GM23338 (cell line): ENCODE data around the gene ARID4B. TPM values are rescaled to one million over a fixed set of nuclear protein-coding genes. Genes with fewer than 3 reads are reported as not detected.

Experiments used
- ATAC-seq: fragments of 200-7000 bp; cut with Tn5 transposase; 3 replicates; pipeline ENCODE4 v1.9.1; 2020
- DNase-seq: peaks from one replicate; pipeline ENCODE4 v3.0.0-alpha.2; 2015; ENCODE audit warnings: low spot score
- H2AFZ ChIP-seq: fragments of 200-600 bp; sonication (generic); 2 replicates; pipeline ENCODE4 v1.8.0; 2016; ENCODE audit warnings: antibody characterized with exemption, mild to moderate bottlenecking, moderate library complexity
- H3F3A ChIP-seq: fragments of 200-600 bp; sonication (generic); replicated peaks from 2 replicates; pipeline ENCODE4 v1.8.0; 2017; ENCODE audit warnings: antibody characterized with exemption, mixed run types, low read depth
- H3K27ac ChIP-seq: fragments of 200-600 bp; sonication (generic); 2 replicates; pipeline ENCODE4 v1.6.1; 2016; ENCODE audit warnings: low read depth
- H3K27me3 ChIP-seq: fragments of 200-600 bp; sonication (generic); 2 replicates; pipeline ENCODE4 v1.8.0; 2016; ENCODE audit warnings: mild to moderate bottlenecking, mixed run types, moderate library complexity; ENCODE audit not compliant: insufficient read depth
- H3K36me3 ChIP-seq: fragments of 200-600 bp; sonication (generic); 2 replicates; pipeline ENCODE4 v1.8.0; 2016; ENCODE audit warnings: mild to moderate bottlenecking; ENCODE audit not compliant: insufficient read depth
- H3K4me1 ChIP-seq: fragments of 200-600 bp; sonication (generic); 2 replicates; pipeline ENCODE4 v1.8.0; 2016; ENCODE audit warnings: mild to moderate bottlenecking, moderate library complexity; ENCODE audit not compliant: insufficient read depth
- H3K4me2 ChIP-seq: fragments of 200-600 bp; sonication (generic); 2 replicates; pipeline ENCODE4 v1.7.1; 2017; ENCODE audit warnings: mixed run types
- H3K4me3 ChIP-seq: fragments of 200-600 bp; sonication (generic); 2 replicates; pipeline ENCODE4 v1.6.1; 2016; ENCODE audit warnings: mixed run types
- H3K79me2 ChIP-seq: fragments of 200-600 bp; sonication (generic); replicated peaks from 2 replicates; pipeline ENCODE4 v1.8.0; 2017; ENCODE audit warnings: mild to moderate bottlenecking; ENCODE audit not compliant: insufficient read depth
- H3K9me2 ChIP-seq: fragments of 200-600 bp; sonication (generic); 2 replicates; pipeline ENCODE4 v1.8.0; 2017; ENCODE audit not compliant: insufficient read depth
- H4K20me1 ChIP-seq: fragments of 200-600 bp; sonication (generic); replicated peaks from 2 replicates; pipeline ENCODE4 v1.8.0; 2017; ENCODE audit warnings: mild to moderate bottlenecking; ENCODE audit not compliant: insufficient read depth
- H3K27ac Mint-ChIP-seq: 2 replicates; pipeline ENCODE4 v1.8.0; 2020; ENCODE audit warnings: inconsistent platforms, mild to moderate bottlenecking, moderate library complexity, mixed read lengths
- H3K27me3 Mint-ChIP-seq: 3 replicates; pipeline ENCODE4 v1.8.0; 2022; ENCODE audit warnings: low read depth, mild to moderate bottlenecking, moderate library complexity, mixed read lengths, inconsistent platforms; ENCODE audit not compliant: insufficient read depth, poor library complexity
- H3K36me3 Mint-ChIP-seq: 3 replicates; pipeline ENCODE4 v1.8.0; 2021; ENCODE audit warnings: low read depth, mild to moderate bottlenecking, inconsistent platforms, moderate library complexity, mixed read lengths
- H3K4me1 Mint-ChIP-seq: 3 replicates; pipeline ENCODE4 v1.8.0; 2020; ENCODE audit warnings: mild to moderate bottlenecking, inconsistent platforms, mixed read lengths
- H3K4me3 Mint-ChIP-seq: 3 replicates; pipeline ENCODE4 v1.8.0; 2021; ENCODE audit warnings: moderate library complexity, mild to moderate bottlenecking, inconsistent platforms, mixed read lengths
- H3K9me3 Mint-ChIP-seq: 3 replicates; pipeline ENCODE4 v1.8.0; 2020; ENCODE audit warnings: moderate library complexity, mild to moderate bottlenecking, inconsistent platforms, mixed read lengths
- CREB1 ChIP-seq: fragments of 250-450 bp; sonication (Bioruptor Pico); IDR thresholded peaks from 2 replicates; pipeline ENCODE4 v1.5.0; 2020; ENCODE audit warnings: low read depth, mild to moderate bottlenecking, moderate library complexity
- ETS1 ChIP-seq: IDR thresholded peaks from 2 replicates; pipeline ENCODE4 v1.6.1; 2016; ENCODE audit warnings: antibody characterized with exemption
- EZH2 ChIP-seq: fragments of 200-600 bp; sonication (generic); IDR thresholded peaks from one replicate; pipeline ENCODE4 v1.8.0; 2017; ENCODE audit warnings: antibody characterized with exemption, mild to moderate bottlenecking, low read depth; ENCODE audit not compliant: unreplicated experiment
- JUNB ChIP-seq: IDR thresholded peaks from one replicate; pipeline ENCODE4 v1.6.1; 2016; ENCODE audit warnings: antibody characterized with exemption; ENCODE audit not compliant: unreplicated experiment
- NANOG ChIP-seq: IDR thresholded peaks from 2 replicates; pipeline ENCODE4 v1.6.1; 2016; ENCODE audit warnings: antibody characterized with exemption, borderline replicate concordance
- POLR2AphosphoS5 ChIP-seq: IDR thresholded peaks from 2 replicates; pipeline ENCODE4 v1.6.1; 2016; ENCODE audit warnings: antibody characterized with exemption, low read depth
- REST ChIP-seq: IDR thresholded peaks from one replicate; pipeline ENCODE4 v1.6.1; 2018; ENCODE audit warnings: antibody characterized with exemption; ENCODE audit not compliant: unreplicated experiment
- STAT1 ChIP-seq: IDR thresholded peaks from one replicate; pipeline ENCODE4 v1.6.1; 2016; ENCODE audit warnings: antibody characterized with exemption; ENCODE audit not compliant: unreplicated experiment
- ZNF114 ChIP-seq: fragments of 250-450 bp; sonication (Bioruptor Pico); IDR thresholded peaks from 2 replicates; pipeline ENCODE4 v1.5.0; 2020; ENCODE audit warnings: mild to moderate bottlenecking, moderate library complexity
- ZNF331 ChIP-seq: fragments of 250-450 bp; sonication (Bioruptor Pico); IDR thresholded peaks from 2 replicates; pipeline ENCODE4 v1.5.0; 2020; ENCODE audit warnings: low read depth, mild to moderate bottlenecking, moderate library complexity
- ZNF462 ChIP-seq: fragments of 250-450 bp; sonication (Bioruptor Pico); IDR thresholded peaks from 2 replicates; pipeline ENCODE4 v1.5.0; 2020; ENCODE audit warnings: mild to moderate bottlenecking, moderate library complexity
- polyA plus RNA-seq: library from polyadenylated mRNA; unstranded; fragments of >200 nt; fragmentation: Nextera tagmentation; extraction: Ambion mirVana; gene quantifications from 2 replicates; pipeline ENCODE4 v1.2.1, GENCODE V29; 2016
- total RNA-seq: library from RNA; depleted of rRNA; stranded (reverse); fragments of >200 nt; shearing (Covaris generic); gene quantifications from 2 replicates; pipeline ENCODE4 v1.2.3, GENCODE V29; 2014

Gene ARID4B
- total and polyA plus RNA-seq, 2 experiments from 2014 or later, result 25.1 to 59.8 TPM

GRCh38 chr1:235221653-235222375, 106.2 kb downstream of the ARID4B start:
- no peak overlapping the region for H3K27ac Mint-ChIP-seq
- no peaks in the 10 kb centered on the region for H4K20me1 ChIP-seq
- ATAC-seq, result no peak
- H3K9me3 Mint-ChIP-seq, result no peaks in the 10 kb centered on the region
- H2AFZ ChIP-seq, result no peak overlapping the region
- H3K79me2 ChIP-seq, result 0 out of 2 replicates have a peak, but pooled peaks cover 5% of the 10 kb centered on the region
- H3K4me1 Mint-ChIP-seq, result no peaks in the 10 kb centered on the region
- H3K36me3 Mint-ChIP-seq, result peaks cover 17% of the 10 kb centered on the region; the same call in 2 of the 3 replicates
- no peaks in the 10 kb centered on the region for H3F3A ChIP-seq
- H3K36me3 ChIP-seq, result no peaks in the 10 kb centered on the region
- no peak overlapping the region for H3K27ac ChIP-seq
- H3K4me3 ChIP-seq, result no peak overlapping the region
- H3K4me3 Mint-ChIP-seq, result no peak overlapping the region
- no peaks in the 10 kb centered on the region for H3K27me3 Mint-ChIP-seq
- H3K4me1 ChIP-seq, result no peaks in the 10 kb centered on the region
- H3K9me2 ChIP-seq, result no peaks in the 10 kb centered on the region
- H3K27me3 ChIP-seq, result no peaks in the 10 kb centered on the region
- H3K4me2 ChIP-seq, result no peak overlapping the region
- TF ChIP-seq JUNB, result no peak
- no peak for TF ChIP-seq REST
- TF ChIP-seq EZH2, result no peak
- no peak for TF ChIP-seq STAT1
- no peak for TF ChIP-seq NANOG
- no peak for TF ChIP-seq ZNF331 (CRISPR knock-in tag)
- TF ChIP-seq CREB1 (CRISPR knock-in tag), result no peak
- no peak for TF ChIP-seq ZNF114
- TF ChIP-seq ETS1, result no peak
- TF ChIP-seq POLR2AphosphoS5, result no peak
- no peak for TF ChIP-seq ZNF462 (CRISPR knock-in tag)
- DNase-seq, result no peak
